HG02981 (cell line): ENCODE results near the gene L1CAM.

Experiments
- ATAC-seq: cut with Tn5 transposase; IDR thresholded peaks from one replicate; pipeline ENCODE4 v1.9.1; 2021; ENCODE audit warnings: mild to moderate bottlenecking, moderate library complexity; ENCODE audit not compliant: unreplicated experiment

The L1CAM gene

DNA sequence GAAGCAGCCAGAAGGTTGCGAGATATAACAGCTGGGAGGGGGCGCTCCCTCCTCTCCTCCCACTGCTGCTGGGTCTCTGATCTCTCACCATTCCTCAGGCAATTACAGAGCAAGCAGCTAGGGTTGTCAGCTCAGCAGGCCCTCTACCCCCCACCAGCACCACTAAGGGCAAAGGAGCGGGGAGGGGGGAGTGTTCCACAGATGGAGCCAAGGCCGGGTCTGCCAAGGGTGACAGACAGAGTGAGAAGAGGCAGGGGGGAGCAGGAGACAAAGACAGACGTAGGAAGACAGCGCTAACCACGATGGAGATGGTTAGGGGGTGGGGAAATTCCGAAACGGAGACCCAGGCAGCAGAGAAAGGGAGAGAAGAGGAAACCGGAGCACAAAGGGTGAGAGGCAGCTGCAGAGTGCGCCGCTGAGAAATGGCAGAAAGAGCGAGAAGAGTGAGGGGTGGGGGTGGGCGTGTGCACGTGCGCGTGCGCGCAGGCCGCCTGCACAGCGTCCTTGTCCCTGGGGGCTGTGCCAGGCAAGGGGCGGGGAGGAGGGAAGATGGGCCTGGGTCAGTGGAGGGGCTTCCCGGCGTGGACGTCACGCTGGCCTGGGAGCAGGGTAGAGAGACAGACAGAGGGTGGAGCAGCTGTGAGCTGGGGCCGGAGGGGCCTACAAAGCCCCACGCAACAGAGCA is 6.9 kb downstream of the L1CAM start:
- no peak for ATAC-seq

- ATAC-seq = no peak
These were observed 7.6 kb downstream of the L1CAM start for GRCh38 chrX:153878345-153878744.

- ATAC-seq = no peak
These were observed 8.3 kb downstream of the L1CAM start for GRCh38 chrX:153877571-153878261.

GRCh38 chrX:153876112-153876491 is 9.9 kb downstream of the L1CAM start:
- no peak for ATAC-seq

GRCh38 chrX:153875391-153876111 is 10.4 kb downstream of the L1CAM start:
- ATAC-seq = no peak

DNA sequence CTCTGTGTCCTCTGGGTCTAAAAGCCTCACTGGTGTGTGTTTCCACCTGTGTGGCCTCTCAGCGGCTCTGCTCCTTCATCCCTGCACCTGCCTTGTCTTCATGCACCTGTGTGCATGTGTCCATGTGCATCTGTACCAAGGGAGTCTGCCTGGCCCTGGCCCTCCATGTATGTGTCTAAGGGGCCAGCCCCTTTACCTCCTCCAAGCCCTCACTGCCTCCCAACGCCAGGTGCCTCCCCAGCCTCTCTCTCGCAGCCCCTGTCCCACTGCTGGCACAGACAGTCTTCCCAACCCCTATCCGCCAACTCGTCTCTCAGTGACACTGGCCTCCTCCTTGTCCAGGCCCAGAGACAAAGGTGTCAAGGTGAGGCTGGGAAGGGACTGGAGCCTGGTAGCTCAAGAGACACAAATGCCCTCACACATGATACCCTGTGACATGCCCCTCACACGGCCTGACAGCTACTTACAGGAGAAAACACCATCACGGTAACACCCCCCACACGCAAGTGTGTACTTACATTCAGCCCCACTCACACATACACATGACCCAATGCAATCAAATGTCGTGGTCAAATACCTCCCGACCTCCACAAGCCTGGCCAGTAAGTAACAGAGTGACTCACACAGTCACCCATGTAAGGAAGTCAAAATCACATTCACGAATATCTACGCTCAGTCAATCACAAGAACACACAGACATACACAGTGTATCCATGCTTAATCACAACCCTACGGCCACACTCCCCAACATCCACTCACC is 11.4 kb downstream of the L1CAM start:
- ATAC-seq = no peak

DNA sequence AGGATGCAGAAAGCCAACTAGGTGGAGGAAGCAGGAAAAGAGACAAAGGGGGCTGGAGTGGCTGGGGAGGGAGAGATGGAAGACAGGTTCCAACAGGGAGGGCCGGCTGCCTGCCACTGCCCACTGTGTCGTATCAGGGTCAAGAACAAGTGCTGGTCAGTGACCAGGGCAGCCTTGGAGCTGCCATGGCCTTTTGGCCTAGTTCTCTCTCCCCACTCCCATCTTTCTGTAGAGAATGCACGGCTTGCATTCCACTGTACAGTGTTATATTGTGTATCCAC is 11.9 kb downstream of the L1CAM start:
- no peak for ATAC-seq

DNA sequence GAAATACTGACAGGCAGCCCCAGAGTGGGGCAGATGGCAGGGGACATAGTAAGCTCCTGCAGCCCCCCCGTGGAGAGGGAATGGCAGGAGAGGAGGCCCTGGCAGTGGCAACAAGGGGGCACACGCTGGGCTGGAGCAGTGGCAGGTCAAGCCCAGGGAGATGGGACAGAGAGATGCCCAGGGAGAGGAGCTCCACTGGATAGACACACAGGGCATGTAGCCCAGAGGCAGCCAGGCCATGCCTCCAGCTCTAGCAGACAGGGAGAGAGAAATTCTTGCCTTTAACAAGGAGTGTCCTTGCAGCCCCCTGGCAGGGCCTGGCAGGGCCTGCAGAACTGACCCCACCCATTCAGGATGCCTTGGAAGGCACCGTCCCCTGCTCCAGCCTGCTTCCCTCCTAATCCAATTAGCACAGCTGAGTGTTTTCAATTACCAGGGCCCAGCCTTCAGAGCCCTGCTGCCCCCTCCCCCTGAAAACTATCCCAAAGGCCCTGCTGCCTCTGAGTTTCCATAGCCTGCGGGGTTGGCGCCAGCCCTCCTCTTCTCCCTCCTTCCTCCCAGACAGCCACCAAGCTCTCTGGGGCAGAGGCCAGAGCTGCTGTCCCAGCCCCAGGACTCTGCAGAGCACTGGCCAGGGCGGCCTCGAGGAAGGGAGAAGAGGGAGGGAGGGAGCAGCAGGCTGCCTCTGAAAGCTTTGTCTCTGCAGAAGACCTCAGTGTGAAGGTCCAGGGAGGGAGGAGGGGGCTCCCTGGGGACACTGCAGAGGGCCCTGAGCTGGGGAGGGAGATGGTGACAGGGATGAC is 12.5 kb downstream of the L1CAM start:
- no peak for ATAC-seq

GRCh38 chrX:153871946-153872878 is 13.8 kb downstream of the L1CAM start:
- ATAC-seq = no peak

GRCh38 chrX:153871451-153871850 is 14.5 kb downstream of the L1CAM start:
- ATAC-seq = no peak

GRCh38 chrX:153870791-153871360 is 15.1 kb downstream of the L1CAM start:
- no peak for ATAC-seq

DNA sequence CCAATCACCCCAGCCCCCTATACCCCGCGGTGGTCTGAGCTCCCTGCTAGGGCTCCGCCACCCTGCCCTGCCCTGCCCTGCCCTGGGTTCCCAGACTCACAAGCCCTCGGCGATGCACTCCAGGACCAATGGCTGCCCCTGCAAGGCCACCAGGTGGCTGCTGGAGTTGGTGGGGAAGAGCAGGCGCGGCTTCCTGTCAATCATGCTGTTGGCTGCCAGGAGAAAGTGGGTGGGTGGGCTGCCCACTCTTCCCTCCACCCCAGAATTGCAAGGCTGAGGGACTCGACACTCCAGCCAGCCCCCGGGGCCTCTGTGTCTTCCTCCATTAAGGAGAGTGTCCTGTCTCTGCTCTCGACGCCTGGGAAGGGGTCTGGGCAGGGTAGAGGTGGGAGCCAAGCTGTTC is 15.7 kb downstream of the L1CAM start:
- no peak for ATAC-seq

DNA sequence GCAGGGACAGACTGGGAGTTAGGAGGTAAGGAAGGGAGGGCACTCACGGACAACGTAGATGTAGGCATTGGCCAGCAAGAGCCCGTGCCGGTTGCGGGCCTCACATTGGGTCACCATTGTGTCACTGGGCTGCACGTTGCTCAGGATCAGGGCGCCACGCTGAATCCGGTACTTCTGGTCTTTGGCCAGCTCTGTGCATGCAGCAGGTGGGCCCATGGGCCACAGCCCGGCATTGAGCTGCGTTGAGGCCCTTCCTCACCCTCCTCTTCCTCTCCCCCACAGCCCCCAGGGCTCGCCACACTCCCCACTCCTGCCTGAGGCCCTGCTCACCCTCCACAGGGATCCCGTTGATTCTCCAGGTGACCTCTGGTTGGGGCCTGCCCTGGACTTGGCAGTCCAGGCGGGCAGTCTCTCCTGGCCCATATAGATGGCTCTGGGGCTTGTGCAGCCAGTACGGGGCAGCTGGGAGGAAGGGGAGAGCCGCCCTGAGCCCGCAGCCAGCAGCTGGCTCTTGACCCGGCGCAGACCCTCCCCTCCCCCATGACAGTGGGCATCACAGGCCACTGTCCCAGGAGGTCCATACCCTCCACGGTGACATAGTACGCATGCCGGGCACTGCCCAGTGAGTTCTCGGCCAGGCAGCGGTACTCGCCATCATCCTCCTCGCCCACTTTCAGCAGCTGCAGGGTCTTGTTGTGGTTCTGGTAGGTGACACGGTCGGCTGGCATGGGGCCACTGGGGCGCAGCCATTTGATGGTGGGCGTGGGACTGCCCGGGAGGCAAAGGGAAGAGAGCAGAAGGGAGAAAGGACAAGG is 16.3 kb downstream of the L1CAM start:
- ATAC-seq = no peak

DNA sequence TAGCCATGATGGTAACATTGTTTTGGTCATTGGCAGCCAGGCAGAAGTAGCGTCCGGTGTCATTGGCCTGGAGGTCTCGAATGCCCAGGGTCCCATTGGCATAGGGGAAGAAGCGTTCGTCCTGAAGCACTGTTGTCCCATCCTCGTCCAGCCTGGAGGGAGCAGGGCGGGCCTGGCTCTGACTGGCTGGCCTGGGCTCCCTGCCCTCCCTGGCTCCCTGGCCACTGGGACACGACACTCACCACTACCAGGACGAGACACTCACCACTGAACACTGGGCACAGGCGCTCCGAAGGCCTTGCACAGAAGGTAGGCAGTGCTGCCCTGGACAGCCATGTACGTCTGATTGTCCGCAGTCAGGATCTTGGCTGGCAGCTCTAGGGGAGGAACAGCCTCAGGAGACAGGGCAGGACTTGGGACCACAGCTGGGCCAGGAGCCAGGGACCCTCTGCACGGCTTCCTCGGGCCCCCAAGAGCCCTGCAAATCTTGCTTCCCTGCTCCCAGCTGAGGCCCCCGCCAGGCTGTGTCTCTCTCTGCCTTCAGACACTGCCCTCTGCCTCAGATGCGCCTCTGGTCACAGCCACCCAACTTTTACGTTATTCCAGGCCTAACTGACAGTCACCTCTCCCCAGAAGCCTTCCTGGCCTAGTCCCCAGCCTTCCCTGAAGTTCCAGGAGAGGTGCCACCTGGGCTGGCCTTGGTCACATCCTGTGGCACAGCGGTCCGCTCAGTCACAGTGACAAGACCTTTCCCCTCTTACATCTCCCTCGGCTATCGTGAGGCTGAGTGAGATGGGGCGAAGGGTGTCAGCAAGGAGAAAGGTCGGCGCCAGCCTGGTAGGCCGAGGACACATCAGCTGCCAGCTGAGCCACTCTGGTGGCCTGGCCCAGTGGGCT is 17.1 kb downstream of the L1CAM start:
- ATAC-seq = no peak

DNA sequence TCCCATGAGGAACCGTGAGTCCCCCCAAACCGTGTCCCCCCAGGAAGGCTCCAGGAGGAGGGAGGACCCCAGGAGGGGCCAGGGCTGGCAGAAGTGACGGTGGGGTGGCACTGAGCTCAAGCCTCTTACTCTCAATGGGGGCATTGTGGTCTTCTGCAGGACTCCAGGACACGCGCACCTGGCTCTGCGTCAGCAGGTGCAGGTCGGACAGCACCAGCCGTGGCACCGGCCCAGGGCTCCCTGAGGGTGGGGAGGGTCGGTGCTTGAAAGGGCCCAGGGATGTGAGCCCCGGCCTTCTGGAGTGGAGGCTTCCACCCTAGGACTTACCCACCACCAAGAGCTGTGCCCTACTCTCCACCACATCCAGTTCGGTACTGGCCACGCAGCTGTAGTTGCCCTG is 18.3 kb downstream of the L1CAM start:
- ATAC-seq = no peak

- ATAC-seq = no peak
These were observed 18.8 kb downstream of the L1CAM start for GRCh38 chrX:153867139-153867538.

DNA sequence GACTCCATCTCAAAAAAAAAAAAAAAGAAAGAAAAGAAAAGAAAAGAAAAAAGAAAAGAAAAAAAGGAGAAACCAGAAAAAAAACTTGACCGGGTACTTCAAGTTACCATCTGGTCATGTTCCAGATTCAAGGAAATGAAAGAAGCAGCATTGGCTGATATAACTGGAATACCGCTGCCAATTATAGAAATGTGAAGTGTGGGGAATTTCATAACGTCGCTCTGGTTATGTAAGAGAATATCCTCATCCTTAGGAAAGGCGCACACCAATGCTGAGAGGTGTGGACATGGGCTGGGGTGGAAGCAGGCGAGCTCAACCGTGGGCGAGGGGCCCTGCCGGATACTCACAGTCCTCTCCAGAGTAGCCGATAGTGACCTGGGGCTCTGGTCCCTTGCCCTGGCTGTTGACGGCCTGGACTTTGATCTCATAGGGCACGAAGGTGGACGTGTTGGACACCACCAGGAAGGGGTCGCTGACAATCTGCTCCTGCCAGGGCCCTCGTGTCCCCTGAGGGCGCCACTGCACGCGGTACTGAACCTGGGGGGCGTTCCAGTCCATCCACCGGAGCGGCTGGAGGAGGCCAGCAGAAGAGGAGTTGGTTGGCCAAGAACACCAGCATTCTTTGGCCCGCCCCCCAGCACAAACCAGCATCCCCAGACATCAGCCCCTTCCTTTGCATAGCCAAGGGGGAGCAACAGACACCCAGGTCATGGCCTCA is 19.5 kb downstream of the L1CAM start:
- no peak for ATAC-seq
